OCI-LY7 (cell line): ENCODE data around the gene STIM2. TPM values are rescaled to one million over a fixed set of nuclear protein-coding genes. Genes with fewer than 3 reads are reported as not detected.
"Not testable (repeated sequence)": the region's sequence is repeated elsewhere in the genome, so short reads cannot be mapped to it uniquely, and the experiment has no call there.

ENCODE experiments used
- BruUV-seq: library from RNA; stranded (reverse); fragments of 400-500 nt; replicated peaks from 2 replicates; lab custom pipeline; 2021; lab: Mats Ljungman, UMichigan
- CTCF ChIA-PET: fragments of 300-600 bp; sonication (Branson Sonifier 250); formaldehyde crosslinking; loops from one replicate; lab custom pipeline; 2022; ENCODE audit warnings: antibody characterized with exemption; ENCODE audit not compliant: unreplicated experiment; lab: Charles Lee
- POLR2A ChIA-PET: fragments of 300-600 bp; sonication (Branson Sonifier 250); formaldehyde crosslinking; loops from one replicate; lab custom pipeline; 2022; ENCODE audit warnings: antibody characterized with exemption; lab: Charles Lee
- DNase-seq: peaks from one replicate; pipeline ENCODE4 v3.0.0-alpha.2; 2015; ENCODE audit warnings: low spot score
- H2AFZ ChIP-seq: fragments of 200-600 bp; sonication (generic), shearing (Covaris generic); 2 replicates; pipeline ENCODE4 v1.6.1; 2014; ENCODE audit warnings: mild to moderate bottlenecking, antibody characterized with exemption, low read length, moderate library complexity
- H3K27ac ChIP-seq: fragments of 200-600 bp; sonication (generic); 2 replicates; pipeline ENCODE4 v1.5.1; 2014; ENCODE audit warnings: mixed run types, low read depth, mild to moderate bottlenecking, moderate library complexity, low read length, inconsistent platforms; ENCODE audit not compliant: poor library complexity, severe bottlenecking
- H3K36me3 ChIP-seq: fragments of 200-600 bp; sonication (generic); 2 replicates; pipeline ENCODE4 v1.6.1; 2014; ENCODE audit warnings: mild to moderate bottlenecking, antibody characterized with exemption, low read length, moderate library complexity, mixed read lengths; ENCODE audit not compliant: insufficient read depth
- H3K4me1 ChIP-seq: fragments of 200-600 bp; sonication (generic); 2 replicates; pipeline ENCODE4 v1.5.1; 2014; ENCODE audit warnings: mild to moderate bottlenecking, low read length; ENCODE audit not compliant: insufficient read depth, poor library complexity, severe bottlenecking
- H3K4me2 ChIP-seq: fragments of 200-600 bp; sonication (generic); 2 replicates; pipeline ENCODE4 v1.6.1; 2014; ENCODE audit warnings: mild to moderate bottlenecking, low read length
- H3K4me3 ChIP-seq: fragments of 200-600 bp; sonication (generic); 2 replicates; pipeline ENCODE4 v1.5.1; 2014; ENCODE audit warnings: mild to moderate bottlenecking, low read depth, low read length; ENCODE audit not compliant: poor library complexity, severe bottlenecking
- H3K79me2 ChIP-seq: fragments of 200-600 bp; sonication (generic); 2 replicates; pipeline ENCODE4 v1.6.1; 2016; ENCODE audit warnings: low read depth, mild to moderate bottlenecking, low read length, moderate library complexity, mixed read lengths; ENCODE audit not compliant: insufficient read depth
- H3K9me2 ChIP-seq: fragments of 200-600 bp; sonication (generic); 2 replicates; pipeline ENCODE4 v1.6.1; 2016; ENCODE audit warnings: mild to moderate bottlenecking, low read length, mixed read lengths; ENCODE audit not compliant: insufficient read depth
- H3K9me3 ChIP-seq: fragments of 200-600 bp; sonication (generic); 2 replicates; pipeline ENCODE4 v1.6.1; 2014; ENCODE audit warnings: mild to moderate bottlenecking, mixed run types, low read length, mixed read lengths
- H4K20me1 ChIP-seq: fragments of 200-600 bp; sonication (generic); 2 replicates; pipeline ENCODE4 v1.6.1; 2014; ENCODE audit warnings: mild to moderate bottlenecking, antibody characterized with exemption, low read length, moderate library complexity, mixed read lengths; ENCODE audit not compliant: insufficient read depth
- CTCF ChIP-seq: fragments of 200-600 bp; sonication (generic); conservative IDR thresholded peaks from 2 replicates; pipeline ENCODE4 v1.5.1; 2014; ENCODE audit warnings: mild to moderate bottlenecking, antibody characterized with exemption, low read length, moderate library complexity, mixed read lengths
- EZH2phosphoT487 ChIP-seq: fragments of 200-600 bp; sonication (generic); IDR thresholded peaks from 2 replicates; pipeline ENCODE4 v1.6.1; 2018; ENCODE audit warnings: low read depth, borderline replicate concordance, mild to moderate bottlenecking, mixed run types, antibody characterized with exemption, low read length, moderate library complexity, mixed read lengths
- intact Hi-C: fragments of 100-400 bp; cut with micrococcal nuclease; formaldehyde crosslinking; loops from one replicate; pipeline ENCODE4 v1.10.0; 2022; ENCODE audit not compliant: unreplicated experiment
- total RNA-seq, 2 experiments: library from RNA; depleted of rRNA in 1 of 2; stranded (reverse); fragments of >200 nt in 1 of 2; shearing (Covaris generic) in 1 of 2; gene quantifications; 2 replicates each; pipeline ENCODE4 v1.2.3, GENCODE V29; 2014 to 2022

STIM2 gene
- total RNA-seq, 2 experiments from 2014 or later, result 108 to 309 TPM

GRCh38 chr4:26821031-26821430, 39.6 kb upstream of the STIM2 start:
- Histone ChIP-seq H3K79me2 (no peaks in the 10 kb centered on the region), H3K27ac (no peak overlapping the region), H2AFZ (no peak overlapping the region), H3K9me3 (peaks cover 50% of the 10 kb centered on the region), H3K36me3 (peaks cover 34% of the 10 kb centered on the region), H3K4me3 (no peak overlapping the region), H3K4me2 (no peak overlapping the region), H4K20me1 (no peaks in the 10 kb centered on the region), H3K9me2 (no peaks in the 10 kb centered on the region), H3K4me1 (peaks cover 45% of the 10 kb centered on the region)
- DNase-seq, result no peak
- POLR2A ChIA-PET, result no interaction called here
- TF ChIP-seq EZH2phosphoT487, result no peak
- TF ChIP-seq CTCF, result no peak
- intact Hi-C loops, result no loop called here
- BruUV-seq, result no TSS peak
- CTCF ChIA-PET, result no interaction called here

- Histone ChIP-seq H3K27ac (no peak overlapping the region), H3K9me3 (peaks cover 50% of the 10 kb centered on the region), H4K20me1 (no peaks in the 10 kb centered on the region), H3K36me3 (peaks cover 34% of the 10 kb centered on the region), H3K79me2 (no peaks in the 10 kb centered on the region), H3K4me3 (no peak overlapping the region), H3K4me1 (peaks cover 51% of the 10 kb centered on the region), H2AFZ (peak overlapping the region; percentile 7; the same call in 1 of the 2 replicates), H3K9me2 (no peaks in the 10 kb centered on the region), H3K4me2 (peak overlapping the region; percentile 6; the same call in 1 of the 2 replicates)
- BruUV-seq, result no TSS peak
- intact Hi-C loops, result no loop called here
- no peak for TF ChIP-seq CTCF
- no peak for TF ChIP-seq EZH2phosphoT487
- no peak for DNase-seq
- POLR2A ChIA-PET, result interaction anchor here (0.6 to 3.3 kb wide), 5 partner anchors 8 to 159 kb away, joined by 3 to 15 read pairs (median 4); no protein-coding TSS in a partner anchor
- CTCF ChIA-PET, result no interaction called here
These were observed 38.8 kb upstream of the STIM2 start for GRCh38 chr4:26821677-26822503.

GRCh38 chr4:26822546-26822945, 38.1 kb upstream of the STIM2 start:
- Histone ChIP-seq H3K27ac (peak overlapping the region; percentile 2), H3K9me3 (peaks cover 50% of the 10 kb centered on the region), H3K4me3 (no peak overlapping the region), H3K9me2 (no peaks in the 10 kb centered on the region), H4K20me1 (no peaks in the 10 kb centered on the region), H3K36me3 (peaks cover 34% of the 10 kb centered on the region), H3K79me2 (no peaks in the 10 kb centered on the region), H2AFZ (no peak overlapping the region; the same call in 1 of the 2 replicates), H3K4me2 (peak overlapping the region; percentile 6; the same call in 1 of the 2 replicates), H3K4me1 (peaks cover 57% of the 10 kb centered on the region)
- no TSS peak for BruUV-seq
- TF ChIP-seq CTCF (no peak), EZH2phosphoT487 (no peak)
- DNase-seq, result peak; percentile 54
- POLR2A ChIA-PET, result interaction anchor here (0.6 to 3.3 kb wide), 5 partner anchors 9 to 110 kb away, joined by 3 to 15 read pairs (median 3); no protein-coding TSS in a partner anchor
- CTCF ChIA-PET, result no interaction called here
- intact Hi-C loops, result no loop called here

- H3K4me2 ChIP-seq, H3K79me2 ChIP-seq, BruUV-seq, H2AFZ ChIP-seq, H3K9me2 ChIP-seq, intact Hi-C loops, H4K20me1 ChIP-seq, CTCF ChIA-PET, DNase-seq, H3K4me3 ChIP-seq: not testable (repeated sequence)
- Histone ChIP-seq H3K36me3 (peaks cover 34% of the 10 kb centered on the region), H3K27ac (peak overlapping the region; percentile 2), H3K4me1 (peaks cover 62% of the 10 kb centered on the region), H3K9me3 (peaks cover 50% of the 10 kb centered on the region)
- POLR2A ChIA-PET, result interaction anchor here (0.6 to 3.3 kb wide), 8 partner anchors 9 to 178 kb away, joined by 3 to 15 read pairs (median 3); no protein-coding TSS in a partner anchor
These were observed 37.7 kb upstream of the STIM2 start for GRCh38 chr4:26822974-26823373.
